ENCODE results near the gene CCDC141.
"Not testable (repeated sequence)": the region's sequence is repeated elsewhere in the genome, so short reads cannot be mapped to it uniquely, and the experiment has no call there.

Gene CCDC141, protein sequence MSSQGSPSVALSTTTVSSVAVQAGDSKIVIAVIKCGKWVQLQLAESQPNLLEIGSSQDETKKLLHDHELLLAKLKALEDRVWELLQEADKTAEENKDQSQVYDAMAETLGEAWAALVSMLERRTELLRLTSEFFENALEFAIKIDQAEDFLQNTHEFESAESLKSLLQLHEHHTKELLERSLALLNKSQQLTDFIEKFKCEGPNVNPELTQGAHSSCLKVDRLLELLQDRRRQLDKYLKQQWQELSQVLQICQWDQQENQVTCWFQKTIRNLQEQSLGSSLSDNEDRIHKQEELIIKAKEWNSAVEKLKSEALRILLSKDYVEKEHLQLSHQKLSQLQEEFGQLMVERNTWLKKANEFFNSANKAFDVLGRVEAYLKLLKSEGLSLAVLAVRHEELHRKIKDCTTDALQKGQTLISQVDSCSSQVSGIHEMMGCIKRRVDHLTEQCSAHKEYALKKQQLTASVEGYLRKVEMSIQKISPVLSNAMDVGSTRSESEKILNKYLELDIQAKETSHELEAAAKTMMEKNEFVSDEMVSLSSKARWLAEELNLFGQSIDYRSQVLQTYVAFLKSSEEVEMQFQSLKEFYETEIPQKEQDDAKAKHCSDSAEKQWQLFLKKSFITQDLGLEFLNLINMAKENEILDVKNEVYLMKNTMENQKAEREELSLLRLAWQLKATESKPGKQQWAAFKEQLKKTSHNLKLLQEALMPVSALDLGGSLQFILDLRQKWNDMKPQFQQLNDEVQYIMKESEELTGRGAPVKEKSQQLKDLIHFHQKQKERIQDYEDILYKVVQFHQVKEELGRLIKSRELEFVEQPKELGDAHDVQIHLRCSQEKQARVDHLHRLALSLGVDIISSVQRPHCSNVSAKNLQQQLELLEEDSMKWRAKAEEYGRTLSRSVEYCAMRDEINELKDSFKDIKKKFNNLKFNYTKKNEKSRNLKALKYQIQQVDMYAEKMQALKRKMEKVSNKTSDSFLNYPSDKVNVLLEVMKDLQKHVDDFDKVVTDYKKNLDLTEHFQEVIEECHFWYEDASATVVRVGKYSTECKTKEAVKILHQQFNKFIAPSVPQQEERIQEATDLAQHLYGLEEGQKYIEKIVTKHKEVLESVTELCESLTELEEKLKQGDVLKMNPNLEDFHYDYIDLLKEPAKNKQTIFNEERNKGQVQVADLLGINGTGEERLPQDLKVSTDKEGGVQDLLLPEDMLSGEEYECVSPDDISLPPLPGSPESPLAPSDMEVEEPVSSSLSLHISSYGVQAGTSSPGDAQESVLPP (N-terminal part only)

DNA sequence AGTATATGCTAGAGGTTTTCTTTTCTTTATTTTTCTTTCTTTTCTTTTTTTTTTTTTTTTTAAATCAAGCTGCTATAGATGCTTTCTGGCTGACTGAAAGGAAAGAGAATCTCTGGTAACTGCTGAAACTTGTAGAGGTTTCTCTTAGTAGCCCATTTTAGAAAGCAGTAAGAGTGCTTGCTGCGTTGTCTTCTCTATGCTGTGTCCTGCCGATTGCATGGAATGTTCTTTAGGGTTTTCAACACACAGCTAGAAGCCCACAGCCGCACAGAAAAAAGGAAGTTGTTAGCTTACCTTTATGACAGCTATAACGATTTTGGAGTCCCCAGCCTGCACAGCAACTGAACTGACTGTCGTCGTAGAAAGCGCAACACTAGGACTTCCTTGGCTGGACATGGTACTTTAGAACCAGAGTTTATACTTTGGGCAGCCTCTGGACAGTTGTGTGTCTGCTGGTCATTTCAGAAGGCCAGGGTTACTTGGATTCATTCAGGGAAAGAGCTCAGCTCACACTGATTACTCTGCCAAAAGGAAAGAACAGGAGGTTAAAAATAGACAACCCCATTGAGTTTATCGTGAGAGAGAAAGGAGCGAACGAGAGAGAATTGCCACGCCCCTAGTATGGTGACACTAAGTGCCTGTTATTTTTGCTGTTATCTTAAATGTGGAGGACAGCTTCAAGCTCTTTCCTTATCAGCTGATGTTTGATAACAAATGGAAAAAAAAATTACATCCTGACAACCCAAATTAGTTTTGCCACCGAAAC is at the start of gene CCDC141:
Gene CCDC141 (minus strand): TSS at position 592 of the 766 bp plus-strand sequence. CDS start 196 bp downstream, at position 396.
- no peak for DNase-seq

DNA sequence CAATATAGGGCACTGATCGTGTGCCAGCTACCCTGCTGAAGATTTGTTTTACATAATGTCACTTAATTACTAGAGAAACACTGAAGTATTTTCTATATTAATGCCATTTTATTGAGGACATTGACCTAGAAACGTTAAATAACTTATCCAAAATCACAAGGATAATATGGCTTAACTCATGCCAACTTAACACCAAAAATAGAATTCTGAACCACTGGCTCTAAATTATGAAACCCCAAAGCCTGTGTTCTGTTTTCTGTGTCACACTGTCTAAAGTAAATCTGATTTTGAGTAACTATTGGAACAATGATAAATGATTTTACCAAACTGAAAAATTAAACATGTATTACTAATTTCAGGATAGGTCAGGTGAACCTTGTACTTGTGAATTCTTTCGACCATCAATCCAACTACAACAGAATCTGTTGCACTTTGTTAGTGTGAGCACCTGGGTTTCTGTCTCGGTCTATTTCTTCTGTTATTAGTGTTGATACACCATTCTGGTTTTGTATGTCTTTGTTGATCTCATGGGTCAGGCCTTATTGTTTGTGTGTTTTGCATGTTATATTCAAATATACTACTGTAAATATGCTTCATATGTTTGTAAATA is 48.2 kb upstream of the CCDC141 start:
- DNase-seq: no peak

DNA sequence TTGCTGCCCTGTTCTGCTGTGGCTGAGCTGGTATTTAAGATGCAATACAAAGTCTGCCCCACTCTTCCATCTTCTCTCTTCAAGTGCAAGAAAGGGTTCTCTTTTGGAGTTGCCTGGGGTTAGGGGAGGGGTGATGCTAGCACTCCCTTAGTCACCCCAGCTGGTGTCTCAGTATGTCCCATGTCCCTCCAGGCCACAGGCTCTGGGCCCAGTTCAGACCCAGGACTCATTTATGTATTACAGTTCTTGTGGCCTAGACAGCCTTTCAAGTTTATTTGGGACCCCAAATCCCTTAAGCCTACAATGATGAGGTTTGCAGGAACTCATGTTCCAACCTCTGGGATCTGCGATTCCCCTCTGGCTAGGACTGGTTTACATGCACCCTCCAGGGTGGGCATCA is 47.2 kb upstream of the CCDC141 start:
- DNase-seq: no peak

DNA sequence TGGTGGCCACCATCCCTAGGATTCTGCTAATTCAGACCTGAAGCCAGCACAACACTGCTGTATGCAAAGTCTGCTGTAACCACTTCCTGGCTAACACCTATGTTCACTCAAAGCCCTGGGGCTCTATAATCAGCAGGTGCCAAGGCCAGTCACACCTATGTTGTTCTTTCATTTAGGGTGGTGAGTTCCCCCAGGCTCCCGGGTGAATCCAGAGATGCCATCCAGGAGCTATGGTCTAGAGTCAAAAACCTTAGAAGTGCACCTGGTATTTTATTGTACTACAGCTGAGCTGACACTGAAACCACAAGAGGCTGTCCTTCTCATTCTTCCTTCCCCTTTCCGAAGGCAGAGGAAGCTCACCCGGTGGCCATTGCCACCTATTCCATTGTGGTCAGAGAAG is 46.2 kb upstream of the CCDC141 start:
- DNase-seq: no peak

DNA sequence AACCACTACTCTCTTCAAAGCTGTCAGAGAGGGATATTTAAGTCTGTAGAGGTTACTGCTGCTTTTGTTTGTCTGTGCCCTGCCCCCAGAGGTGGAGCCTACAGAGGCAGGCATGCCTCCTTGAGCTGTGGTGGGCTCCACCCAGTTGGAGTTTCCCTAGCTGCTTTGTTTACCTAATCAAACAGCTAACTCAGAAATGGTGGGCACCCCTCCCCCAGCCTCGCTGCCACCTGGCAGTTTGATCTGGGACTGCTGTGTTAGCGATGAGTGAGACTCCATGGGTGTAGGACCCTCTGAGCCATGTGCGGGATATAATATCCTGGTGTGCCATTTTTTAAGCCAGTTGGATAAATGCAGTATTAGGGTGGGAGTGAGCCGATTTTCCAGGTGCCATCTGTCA is 43.0 kb upstream of the CCDC141 start:
- not testable (repeated sequence) for DNase-seq

DNA sequence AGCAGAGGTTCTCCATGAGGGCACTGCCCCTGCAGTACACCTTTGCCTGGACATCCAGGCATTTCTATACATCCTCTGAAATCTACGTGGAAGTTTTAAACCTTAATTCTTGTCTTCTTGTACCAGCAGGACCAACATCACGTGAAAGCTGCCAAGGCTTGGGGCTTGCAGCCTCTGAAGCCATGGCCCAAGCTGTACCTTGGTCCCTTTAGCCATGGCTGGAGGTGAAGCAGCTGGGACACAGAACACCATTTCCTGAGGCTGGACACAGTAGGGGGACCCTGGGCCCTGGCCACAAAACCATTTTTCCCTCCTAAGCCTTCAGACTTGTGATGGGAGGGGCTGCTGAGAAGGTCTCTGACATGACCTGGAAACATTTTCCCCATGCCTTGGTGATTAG is 32.8 kb upstream of the CCDC141 start:
- DNase-seq: no peak

DNA sequence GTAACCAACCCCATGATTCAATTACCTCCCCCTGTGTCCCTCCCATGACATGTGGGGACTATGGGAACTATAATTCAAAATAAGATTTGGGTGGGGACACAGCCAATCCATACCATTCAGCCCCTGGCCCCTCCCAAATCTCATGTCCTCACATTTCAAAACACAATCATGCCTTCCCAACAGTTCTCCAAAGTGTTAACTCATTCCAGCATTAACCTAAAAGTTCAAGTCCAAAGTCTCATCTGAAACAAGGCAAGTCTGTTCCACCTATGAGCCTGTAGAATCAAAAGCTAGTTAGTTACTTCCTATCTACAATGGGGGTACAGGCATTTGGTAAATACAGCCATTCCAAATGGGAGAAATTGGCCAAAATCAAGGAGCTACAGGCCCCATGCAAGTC is 32.0 kb upstream of the CCDC141 start:
- DNase-seq: no peak

DNA sequence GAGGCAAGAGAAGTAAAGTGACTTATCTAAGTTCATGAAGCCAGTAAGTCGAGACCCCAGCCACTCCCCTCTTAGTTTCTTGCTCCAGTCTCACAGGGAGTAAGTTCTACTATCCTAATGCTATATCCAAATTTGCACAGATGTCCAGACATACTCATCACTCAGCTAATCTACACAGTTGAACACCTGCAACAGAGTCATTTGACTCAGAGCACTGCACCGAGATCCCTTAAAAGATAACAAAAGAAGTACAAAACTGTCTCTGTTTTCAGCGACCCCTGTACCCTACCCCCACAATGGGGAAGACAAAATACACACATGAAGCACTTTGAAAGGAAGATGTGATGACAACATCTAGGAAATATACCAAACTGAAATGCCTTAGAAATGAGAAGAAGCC is 22.6 kb upstream of the CCDC141 start:
- no peak for DNase-seq

DNA sequence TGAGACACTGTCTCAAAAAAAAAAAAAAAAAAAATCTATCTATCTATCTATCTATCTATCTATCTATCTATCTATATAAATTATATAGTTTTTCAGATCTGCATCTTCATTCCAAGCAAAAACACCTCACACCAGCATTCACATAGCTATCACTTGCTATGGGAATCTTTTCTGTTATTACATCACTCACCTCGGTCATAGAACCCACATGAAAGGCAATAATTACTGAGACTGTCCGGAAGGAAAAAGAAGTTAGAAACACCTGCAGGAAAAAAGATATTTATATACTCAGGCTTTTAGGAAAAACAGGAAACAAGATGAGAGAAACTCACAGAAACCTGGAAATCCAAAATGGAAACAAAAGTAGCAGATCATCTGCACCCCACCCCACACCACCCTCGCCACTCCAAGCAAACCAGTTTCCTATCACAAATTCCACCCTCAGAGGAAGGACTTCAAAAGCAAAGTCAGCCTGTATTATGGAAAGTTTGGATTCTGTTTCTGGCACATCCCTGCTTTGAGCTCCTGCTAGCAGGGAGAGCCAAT is 21.9 kb upstream of the CCDC141 start:
- no peak for DNase-seq

DNA sequence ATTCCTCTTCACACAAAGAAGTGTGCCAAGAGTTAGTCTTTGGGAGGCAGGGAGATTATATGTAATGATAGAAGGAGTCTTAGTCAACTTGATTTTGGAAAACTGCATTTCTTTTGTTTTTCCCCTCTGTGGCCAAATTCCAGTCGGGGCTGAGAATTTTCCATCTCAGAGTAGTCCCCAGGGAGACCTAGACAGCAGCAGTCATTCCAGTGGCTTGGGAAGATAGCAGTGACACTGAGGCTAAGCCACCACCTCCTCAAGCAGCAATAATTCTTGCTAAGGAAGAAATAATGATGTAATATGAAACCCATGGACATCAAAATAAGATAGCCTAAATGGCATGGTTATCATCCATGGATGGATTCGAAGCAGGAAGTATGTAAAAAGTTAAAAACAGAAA is 21.0 kb upstream of the CCDC141 start:
- DNase-seq: no peak

DNA sequence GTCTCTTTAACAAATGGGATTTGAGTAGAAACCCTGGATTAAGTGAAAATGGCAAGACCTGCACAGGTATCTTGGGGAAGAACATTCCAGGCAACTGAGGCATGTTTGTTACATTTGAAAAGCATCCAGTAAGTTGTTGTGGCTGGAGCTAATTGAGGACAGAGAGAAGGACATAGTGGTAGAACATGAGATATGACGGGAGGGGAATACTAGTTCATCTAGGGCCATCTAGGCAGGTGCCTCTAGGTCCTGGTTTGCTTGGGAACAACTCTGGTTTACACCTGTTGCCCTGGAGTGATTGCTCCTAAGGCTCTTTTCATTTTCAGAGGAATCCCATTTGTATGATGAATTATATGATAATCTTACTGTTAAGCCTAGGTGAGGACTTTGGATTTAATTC is 19.7 kb upstream of the CCDC141 start:
- no peak for DNase-seq

DNA sequence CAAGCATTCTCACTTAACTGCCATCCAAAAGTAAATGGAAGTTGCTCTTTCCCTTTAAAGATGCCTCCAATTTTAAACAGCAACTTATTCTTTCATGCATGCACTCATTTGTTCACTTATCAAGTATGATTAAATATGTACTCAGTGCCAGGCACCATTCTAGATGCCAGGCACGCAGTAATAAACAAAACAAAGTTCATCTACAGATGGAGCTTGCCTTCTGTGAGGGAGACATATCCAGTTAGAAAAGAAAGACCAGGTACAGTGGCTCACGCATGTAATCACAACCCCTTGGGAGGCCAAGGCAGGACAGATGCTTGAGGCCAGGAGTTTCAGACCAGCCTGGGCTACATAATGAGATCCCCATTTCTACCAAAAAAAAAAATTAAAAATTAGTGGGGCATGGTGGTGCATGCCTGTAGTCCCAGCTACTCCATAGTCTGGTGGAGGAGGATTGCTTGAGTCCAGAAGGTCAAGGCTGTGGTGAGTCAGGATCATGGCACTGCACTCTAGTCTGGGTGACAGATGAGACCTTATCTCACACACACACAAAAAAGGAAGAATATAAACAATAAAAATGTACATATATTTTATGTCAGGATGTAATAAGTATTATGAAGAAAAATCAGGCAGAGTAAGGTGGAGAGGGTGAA is 19.2 kb upstream of the CCDC141 start:
- DNase-seq: no peak

DNA sequence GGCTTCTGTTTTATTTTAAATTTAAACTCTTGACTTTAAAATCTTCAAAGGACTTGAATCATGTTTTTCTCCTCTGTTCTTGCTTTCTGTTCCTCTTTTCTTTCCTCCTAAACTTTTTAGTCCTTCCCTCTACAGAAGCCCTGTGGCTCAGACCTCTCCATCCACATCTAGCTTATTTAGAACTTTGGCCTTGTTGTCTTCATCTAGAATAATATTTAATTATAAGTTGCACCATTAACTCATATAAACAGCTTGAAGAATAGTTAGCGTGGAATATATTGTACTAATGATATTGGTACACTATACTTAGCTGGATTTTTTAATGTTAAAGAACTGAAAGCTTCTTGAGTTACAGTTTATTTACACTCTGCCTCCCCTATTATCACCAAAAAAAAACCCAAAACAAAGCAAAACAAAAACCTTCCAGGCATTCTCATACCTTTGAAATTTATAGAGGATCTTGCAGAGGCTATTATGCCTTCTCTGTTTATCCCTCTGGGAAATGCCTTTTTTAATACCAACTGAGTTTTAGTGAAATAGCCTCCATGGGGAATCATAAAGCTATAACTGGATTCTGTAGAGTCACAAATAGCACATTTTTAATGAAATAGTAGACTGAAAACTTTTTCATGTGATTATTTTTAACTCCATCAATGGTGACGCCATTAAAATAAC is 9.2 kb upstream of the CCDC141 start:
- DNase-seq: no peak

DNA sequence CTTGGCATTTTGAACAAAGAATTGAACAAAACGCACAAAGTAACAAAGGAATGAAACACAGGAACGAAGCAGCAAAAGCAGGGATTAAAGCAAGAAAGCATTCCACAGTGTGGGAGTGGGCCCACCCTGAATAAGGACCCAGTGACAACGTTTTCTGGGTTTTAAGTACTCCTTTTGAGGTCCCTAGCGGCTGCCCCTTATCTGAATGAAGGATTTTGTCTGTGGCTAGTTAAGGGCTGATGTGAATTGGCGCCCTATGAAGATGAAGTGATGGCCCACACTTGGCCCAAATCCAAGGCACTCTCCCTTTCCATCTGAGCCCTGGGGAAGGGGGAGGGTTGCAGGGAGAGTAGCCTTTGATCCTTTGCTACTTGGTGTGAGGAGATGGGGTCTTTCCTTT is 7.8 kb upstream of the CCDC141 start:
- DNase-seq: no peak

DNA sequence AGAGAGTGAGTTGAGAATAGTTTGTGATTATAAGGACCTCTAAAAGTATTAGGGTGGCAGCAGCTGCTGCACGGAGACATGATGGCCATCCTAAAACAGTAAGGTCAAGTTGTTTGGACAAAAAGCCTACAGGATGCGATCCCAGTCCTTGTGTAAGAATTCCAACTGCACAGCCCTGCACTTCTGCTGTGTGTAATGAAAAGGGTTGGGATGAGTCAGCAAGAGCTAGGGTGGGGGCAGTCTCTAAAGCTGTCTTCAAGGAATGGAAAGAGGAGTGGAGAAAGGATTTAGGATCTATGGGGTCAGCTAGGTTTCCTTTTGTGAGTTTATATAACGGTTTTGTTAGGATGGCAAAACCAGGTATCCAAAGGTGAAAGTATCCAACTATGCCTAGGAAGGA is 3.6 kb upstream of the CCDC141 start:
- not testable (repeated sequence) for DNase-seq

DNA sequence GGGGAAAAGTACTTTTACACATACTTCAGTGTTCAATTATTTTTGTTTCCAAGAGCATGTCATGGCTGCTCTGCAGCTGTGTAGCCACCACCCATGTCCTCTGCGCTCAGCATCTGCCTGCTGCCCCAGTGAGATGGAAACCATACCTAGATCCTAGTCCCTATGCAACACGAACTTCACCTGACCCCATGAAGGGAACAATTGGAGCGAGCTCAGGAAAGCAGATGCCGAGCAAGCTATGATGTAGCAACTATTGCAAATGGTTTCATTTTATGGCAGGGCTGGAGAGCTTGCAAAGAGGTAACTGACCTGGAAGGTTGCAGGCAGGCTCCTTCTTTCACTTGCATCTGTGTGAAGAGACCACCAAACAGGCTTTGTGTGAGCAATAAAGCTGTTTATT is 1.3 kb upstream of the CCDC141 start:
- DNase-seq: no peak

DNA sequence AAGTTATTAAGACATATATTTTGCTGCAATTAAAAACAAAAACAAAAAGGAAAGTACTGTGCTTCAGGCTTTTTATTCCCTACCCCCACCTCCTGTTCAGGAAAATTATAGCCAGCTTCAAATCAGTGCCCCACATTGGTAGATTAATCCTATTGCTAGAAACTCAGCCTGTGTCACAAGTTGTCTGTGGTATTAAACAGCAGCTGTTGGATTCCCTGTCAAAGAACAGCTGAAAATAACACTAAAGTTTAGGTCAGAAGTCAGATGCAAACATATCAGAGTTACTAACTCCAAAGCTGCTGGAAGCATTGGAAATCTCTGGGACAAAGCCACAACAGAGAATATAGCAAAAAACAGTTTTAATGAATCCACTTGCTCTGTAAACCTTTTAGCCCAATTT is 818 bp upstream of the CCDC141 start:
- DNase-seq: no peak

DNA sequence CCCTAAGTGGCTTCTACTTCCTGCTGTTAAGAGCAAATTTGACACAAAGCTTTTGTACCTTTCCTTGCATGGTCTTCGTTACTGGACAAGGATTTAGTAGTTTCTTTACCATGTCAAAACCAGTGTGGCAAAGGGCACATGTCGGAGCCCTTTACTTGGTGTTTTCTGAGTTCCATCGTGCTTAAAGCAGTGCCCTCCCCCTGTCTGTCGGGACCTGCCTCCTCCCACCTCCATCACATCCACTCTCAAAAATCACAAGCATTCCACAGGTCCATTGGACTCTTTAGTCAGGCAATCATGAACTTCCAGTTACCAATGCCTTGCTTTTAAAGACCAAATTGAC is 763 bp downstream of the CCDC141 start:
- DNase-seq: no peak

DNA sequence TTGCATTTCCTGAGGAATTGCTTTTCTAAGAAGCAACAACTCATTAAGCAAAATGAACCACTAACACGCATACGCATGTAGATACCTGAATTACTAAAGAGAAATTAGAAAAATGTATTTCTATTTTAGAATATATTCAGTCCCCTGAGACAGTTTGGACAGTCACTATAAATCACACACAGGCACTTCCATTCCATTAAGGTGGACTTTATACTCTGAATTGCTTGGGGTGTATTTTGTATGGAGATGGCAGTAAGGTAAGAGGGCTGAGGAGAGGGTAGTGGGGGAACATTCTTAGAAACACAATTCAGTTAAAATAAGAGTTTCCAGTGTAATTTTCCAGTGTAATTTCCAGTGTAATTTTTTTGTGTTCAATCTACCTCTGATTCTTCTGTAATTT is 1.8 kb downstream of the CCDC141 start:
- no peak for DNase-seq

DNA sequence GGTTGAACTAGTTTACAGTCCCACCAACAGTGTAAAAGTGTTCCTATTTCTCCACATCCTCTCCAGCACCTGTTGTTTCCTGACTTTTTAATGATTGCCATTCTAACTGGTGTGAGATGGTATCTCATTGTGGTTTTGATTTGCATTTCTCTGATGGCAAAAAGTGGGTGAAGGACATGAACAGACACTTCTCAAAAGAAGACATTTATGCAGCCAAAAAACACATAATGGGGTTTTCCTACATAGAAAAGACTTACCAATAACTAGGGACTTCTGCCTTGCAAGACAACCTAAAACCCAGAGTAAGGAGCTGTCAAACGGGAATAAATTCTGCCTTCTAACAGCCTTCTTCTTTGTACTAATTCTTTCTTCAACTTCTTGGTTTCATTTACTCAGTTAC is 4.3 kb downstream of the CCDC141 start:
- DNase-seq: not testable (repeated sequence)

DNA sequence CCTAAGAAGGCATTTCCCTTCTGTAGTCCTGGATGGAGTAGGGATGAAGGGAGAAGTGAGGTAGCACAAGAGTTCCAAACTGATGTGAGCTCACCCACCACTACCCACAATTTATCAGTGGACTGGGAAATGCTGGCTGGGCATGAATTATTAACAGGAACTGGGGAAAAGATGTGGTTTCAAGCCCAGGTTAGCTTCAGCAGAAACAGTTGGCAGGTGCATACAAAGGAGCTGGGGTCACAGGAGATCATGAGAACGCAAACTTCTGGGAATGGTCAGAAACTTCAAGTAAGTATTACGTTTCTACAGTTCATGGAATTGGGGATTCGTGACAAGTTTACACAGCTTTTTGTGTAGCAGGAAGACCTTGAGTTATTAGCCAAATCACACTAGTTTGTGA is 5.4 kb downstream of the CCDC141 start:
- DNase-seq: no peak

Data from HCEC 1CT (cell line).